ENCODE measurements around the gene CDH23.

- TF ChIP-seq GATA2 (IDR thresholded peaks at IDR 0.05; ENCODE audit: low read depth, low read length): no peak
- TF ChIP-seq GATA3 (IDR thresholded peaks at IDR 0.05; ENCODE audit: low read depth, low read length): no peak
Observed at GRCh38 chr10:71347587-71348395, 48.9 kb upstream of the CDH23 start.

Data from SH-SY5Y (cell line).